GM18861 (cell line): ENCODE measurements around the gene SQSTM1.

ENCODE experiments used
- ATAC-seq: cut with Tn5 transposase; IDR thresholded peaks from one replicate; pipeline ENCODE4 v1.9.1; 2021; ENCODE audit not compliant: unreplicated experiment

The SQSTM1 gene

GRCh38 chr5:179872055-179872827 is 51.5 kb downstream of the SQSTM1 start:
- ATAC-seq = no peak

GRCh38 chr5:179872828-179873575 is 52.3 kb downstream of the SQSTM1 start:
- ATAC-seq = no peak

- ATAC-seq = no peak
Measured at GRCh38 chr5:179873588-179874110, 52.9 kb downstream of the SQSTM1 start.

GRCh38 chr5:179874136-179874535 is 53.4 kb downstream of the SQSTM1 start:
- ATAC-seq = no peak

GRCh38 chr5:179874536-179875292 is 54.0 kb downstream of the SQSTM1 start:
- no peak for ATAC-seq

- ATAC-seq = no peak
Measured at GRCh38 chr5:179875741-179876609, 55.3 kb downstream of the SQSTM1 start.

GRCh38 chr5:179876610-179876952 is 55.9 kb downstream of the SQSTM1 start:
- no peak for ATAC-seq

- no peak for ATAC-seq
Measured at GRCh38 chr5:179878222-179879002, 57.7 kb downstream of the SQSTM1 start.

GRCh38 chr5:179879003-179879689 is 58.4 kb downstream of the SQSTM1 start:
- ATAC-seq = no peak

- ATAC-seq = no peak
Measured at GRCh38 chr5:179879690-179880010, 58.9 kb downstream of the SQSTM1 start.

- no peak for ATAC-seq
Measured at GRCh38 chr5:179880066-179880650, 59.5 kb downstream of the SQSTM1 start.

GRCh38 chr5:179880848-179881590 is 60.3 kb downstream of the SQSTM1 start:
- ATAC-seq = no peak

GRCh38 chr5:179882338-179882737 is 61.6 kb downstream of the SQSTM1 start:
- ATAC-seq = no peak

- ATAC-seq = no peak
Measured at GRCh38 chr5:179883163-179883562, 62.5 kb downstream of the SQSTM1 start.

- no peak for ATAC-seq
Measured at GRCh38 chr5:179885491-179886090, 64.9 kb downstream of the SQSTM1 start.

GRCh38 chr5:179886190-179886911 is 65.6 kb downstream of the SQSTM1 start:
- no peak for ATAC-seq

- ATAC-seq = no peak
Measured at GRCh38 chr5:179887095-179887494, 66.4 kb downstream of the SQSTM1 start.
